Mesenteric fat pad (tissue), 1 donor: ENCODE measurements around the gene APOLD1. TPM values are rescaled to one million over a fixed set of nuclear protein-coding genes. Genes with fewer than 3 reads are reported as not detected.
"Not testable (repeated sequence)": the region's sequence is repeated elsewhere in the genome, so short reads cannot be mapped to it uniquely, and the experiment has no call there.

Experiments used
- DNase-seq: peaks from one replicate; pipeline ENCODE4 v3.0.0-alpha.2; 2020; ENCODE audit warnings: low spot score
- long read RNA-seq: library from polyadenylated mRNA; unstranded; transcript quantifications from one replicate; pipeline ENCODE4 v2.0.0, GENCODE V29; 2020
- total RNA-seq: library from RNA; stranded (reverse); fragmentation: NEBNext Ultra II Directional; extraction: Animal tissue kit (Norgen Biotek cat#: 25700); gene quantifications from one replicate; pipeline ENCODE4 v1.2.1, GENCODE V29; 2021
- donor health status: DM: yes; HTN: yes; CAD: no.

Gene APOLD1
- 165 TPM for total RNA-seq
- long read RNA-seq, full-length matches to known transcripts = 23 of 81 reads
- long read RNA-seq, partial matches to known transcripts = 0 of 81 reads
- long read RNA-seq, other reads (novel, unspliced or antisense) = 58 of 81 reads

- no peak for DNase-seq
Measured at GRCh38 chr12:12784911-12785814, at the start of gene APOLD1. Gene APOLD1 (plus strand): TSS chr12:12785659. CDS start chr12:12785692, 33 bp downstream.

GRCh38 chr12:12736759-12737676 lies 48.4 kb upstream of the APOLD1 start:
- no peak for DNase-seq

GRCh38 chr12:12738152-12738551 lies 47.3 kb upstream of the APOLD1 start:
- DNase-seq = not testable (repeated sequence)

- no peak for DNase-seq
Measured at GRCh38 chr12:12741660-12742059, 43.8 kb upstream of the APOLD1 start.

- DNase-seq = no peak
Measured at GRCh38 chr12:12744546-12745305, 40.7 kb upstream of the APOLD1 start.

- DNase-seq = no peak
Measured at GRCh38 chr12:12745576-12746211, 39.8 kb upstream of the APOLD1 start.

- no peak for DNase-seq
Measured at GRCh38 chr12:12747278-12747677, 38.2 kb upstream of the APOLD1 start.

- DNase-seq = no peak
Measured at GRCh38 chr12:12748044-12748443, 37.4 kb upstream of the APOLD1 start.

GRCh38 chr12:12749433-12749832 lies 36.0 kb upstream of the APOLD1 start:
- DNase-seq = no peak

GRCh38 chr12:12755923-12756322 lies 29.5 kb upstream of the APOLD1 start:
- no peak for DNase-seq

GRCh38 chr12:12757121-12757520 lies 28.3 kb upstream of the APOLD1 start:
- DNase-seq = no peak

- DNase-seq = no peak
Measured at GRCh38 chr12:12759234-12759915, 26.1 kb upstream of the APOLD1 start.

- no peak for DNase-seq
Measured at GRCh38 chr12:12764824-12765223, 20.6 kb upstream of the APOLD1 start.

- no peak for DNase-seq
Measured at GRCh38 chr12:12770262-12770661, 15.2 kb upstream of the APOLD1 start.

GRCh38 chr12:12774791-12775190 lies 10.7 kb upstream of the APOLD1 start:
- no peak for DNase-seq

GRCh38 chr12:12776261-12776660 lies 9.2 kb upstream of the APOLD1 start:
- DNase-seq = no peak

- no peak for DNase-seq
Measured at GRCh38 chr12:12777092-12777491, 8.4 kb upstream of the APOLD1 start.

- DNase-seq = no peak
Measured at GRCh38 chr12:12779007-12779406, 6.5 kb upstream of the APOLD1 start.

- DNase-seq = no peak
Measured at GRCh38 chr12:12779529-12779928, 5.9 kb upstream of the APOLD1 start.

GRCh38 chr12:12784116-12784515 lies 1.3 kb upstream of the APOLD1 start:
- DNase-seq = no peak
